ENCODE results near the gene HEPACAM2. TPM values are rescaled to one million over a fixed set of nuclear protein-coding genes. Genes with fewer than 3 reads are reported as not detected.

The HEPACAM2 gene
- total RNA-seq, 1 donor from 2014 or later = not detected

DNA sequence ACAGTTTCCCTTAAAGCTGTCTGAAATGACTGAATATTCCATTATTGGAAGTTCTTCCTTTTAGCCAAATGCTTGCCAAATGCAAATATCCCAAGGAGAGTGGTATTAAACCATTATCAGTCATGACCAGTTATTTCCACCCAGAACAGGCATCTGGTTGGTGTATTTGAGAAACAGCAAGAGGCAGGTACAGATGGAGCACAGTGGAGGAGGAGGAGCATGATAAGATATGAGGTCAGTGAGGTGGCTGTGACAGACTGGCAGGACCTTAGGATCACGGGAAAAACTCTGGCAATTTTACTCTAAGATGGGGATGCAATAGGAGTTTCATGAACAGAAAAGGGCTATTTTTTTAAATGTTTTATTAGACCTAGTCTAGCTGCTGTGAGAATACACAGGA is 6.4 kb downstream of the HEPACAM2 start:
- Histone ChIP-seq H3K36me3 (no peaks in the 10 kb centered on the region), H3K4me3 (no peak overlapping the region), H3K27me3 (no peaks in the 10 kb centered on the region), H3K9me3 (no peaks in the 10 kb centered on the region), H3K27ac (no peak overlapping the region), H3K4me1 (no peaks in the 10 kb centered on the region)
- intact Hi-C loops (cut with DNase I) = loop anchor here (10.0 kb wide), 1 partner anchor 625 kb away; the partner anchor contains the start of gene FAM133B
- DNase-seq (ENCODE audit: low spot score in 2 of 2) = no peak
- TF ChIP-seq, protein P1, sequence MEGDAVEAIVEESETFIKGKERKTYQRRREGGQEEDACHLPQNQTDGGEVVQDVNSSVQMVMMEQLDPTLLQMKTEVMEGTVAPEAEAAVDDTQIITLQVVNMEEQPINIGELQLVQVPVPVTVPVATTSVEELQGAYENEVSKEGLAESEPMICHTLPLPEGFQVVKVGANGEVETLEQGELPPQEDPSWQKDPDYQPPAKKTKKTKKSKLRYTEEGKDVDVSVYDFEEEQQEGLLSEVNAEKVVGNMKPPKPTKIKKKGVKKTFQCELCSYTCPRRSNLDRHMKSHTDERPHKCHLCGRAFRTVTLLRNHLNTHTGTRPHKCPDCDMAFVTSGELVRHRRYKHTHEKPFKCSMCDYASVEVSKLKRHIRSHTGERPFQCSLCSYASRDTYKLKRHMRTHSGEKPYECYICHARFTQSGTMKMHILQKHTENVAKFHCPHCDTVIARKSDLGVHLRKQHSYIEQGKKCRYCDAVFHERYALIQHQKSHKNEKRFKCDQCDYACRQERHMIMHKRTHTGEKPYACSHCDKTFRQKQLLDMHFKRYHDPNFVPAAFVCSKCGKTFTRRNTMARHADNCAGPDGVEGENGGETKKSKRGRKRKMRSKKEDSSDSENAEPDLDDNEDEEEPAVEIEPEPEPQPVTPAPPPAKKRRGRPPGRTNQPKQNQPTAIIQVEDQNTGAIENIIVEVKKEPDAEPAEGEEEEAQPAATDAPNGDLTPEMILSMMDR (IDR thresholded peaks at IDR 0.05) = no peak

DNA sequence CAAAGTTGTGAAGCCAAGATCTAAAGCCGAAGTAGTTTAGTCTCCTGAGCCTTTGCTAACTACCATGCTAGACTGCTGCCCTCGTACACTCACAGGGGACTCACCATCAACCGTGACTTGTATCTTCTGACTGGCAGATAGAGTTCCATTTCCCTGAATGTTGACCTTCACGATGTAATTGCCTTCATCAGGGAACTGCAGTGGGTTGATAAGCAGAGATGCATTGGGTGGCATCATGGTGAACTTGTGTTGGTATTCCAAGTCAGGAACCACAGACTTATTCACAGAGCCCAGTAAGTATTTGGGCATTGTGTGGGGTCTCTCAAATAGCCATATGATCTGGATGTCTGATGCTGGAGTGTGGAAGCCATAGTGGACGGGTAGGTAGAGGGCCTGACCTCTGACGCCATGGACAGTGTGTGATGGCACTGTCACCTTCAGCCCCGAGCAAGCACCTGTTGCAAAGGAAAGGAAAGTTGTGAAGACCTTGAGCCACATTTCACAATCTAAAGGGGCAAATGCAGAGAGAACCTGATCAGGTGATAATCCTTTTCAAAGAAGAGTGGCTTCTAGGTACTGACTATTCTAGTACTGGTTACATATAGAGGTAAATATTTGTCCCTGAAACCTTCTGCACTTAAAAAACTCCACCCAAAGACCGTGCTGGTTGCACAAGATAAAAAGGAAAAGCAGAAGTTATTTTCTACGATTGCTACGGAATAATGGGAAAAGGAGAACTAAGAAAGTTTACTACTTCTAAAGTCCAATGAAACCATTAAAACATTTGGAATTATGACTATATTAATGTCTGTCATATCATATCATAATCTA is 7.1 kb downstream of the HEPACAM2 start:
- no peaks in the 10 kb centered on the region for H3K4me1 ChIP-seq
- DNase-seq (ENCODE audit: low spot score in 2 of 2) = no peak
- no peaks in the 10 kb centered on the region for H3K9me3 ChIP-seq
- H3K36me3 ChIP-seq = no peaks in the 10 kb centered on the region
- TF ChIP-seq, protein P1 (IDR thresholded peaks at IDR 0.05) = no peak
- intact Hi-C loops (cut with DNase I) = no loop called here
- no peak overlapping the region for H3K4me3 ChIP-seq
- no peaks in the 10 kb centered on the region for H3K27me3 ChIP-seq
- no peak overlapping the region for H3K27ac ChIP-seq

DNA sequence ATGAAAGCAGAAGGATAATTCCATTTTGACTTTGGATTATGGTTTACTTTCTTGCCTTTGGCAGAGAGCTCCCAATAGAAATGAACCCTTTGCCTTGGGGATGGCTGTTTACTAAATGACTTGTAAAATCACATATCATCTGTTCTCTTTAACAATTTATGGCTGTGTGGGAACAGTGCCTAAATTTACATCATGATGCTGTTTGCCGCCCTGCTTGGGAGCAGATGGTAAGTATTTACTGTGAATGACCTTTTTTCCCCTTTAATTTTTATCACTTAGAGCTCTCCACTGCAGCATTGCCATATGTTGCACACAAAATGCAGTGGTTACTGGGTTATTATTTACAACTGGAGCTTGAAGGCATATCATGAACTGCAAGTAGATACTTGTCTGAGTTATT is 13.4 kb downstream of the HEPACAM2 start:
- Histone ChIP-seq H3K4me1 (no peaks in the 10 kb centered on the region), H3K9me3 (no peaks in the 10 kb centered on the region), H3K27ac (no peak overlapping the region), H3K4me3 (no peak overlapping the region), H3K27me3 (no peaks in the 10 kb centered on the region), H3K36me3 (no peaks in the 10 kb centered on the region)
- no peak for DNase-seq (ENCODE audit: low spot score in 2 of 2)
- intact Hi-C loops (cut with DNase I) = no loop called here
- TF ChIP-seq, protein P1 (IDR thresholded peaks at IDR 0.05) = no peak

DNA sequence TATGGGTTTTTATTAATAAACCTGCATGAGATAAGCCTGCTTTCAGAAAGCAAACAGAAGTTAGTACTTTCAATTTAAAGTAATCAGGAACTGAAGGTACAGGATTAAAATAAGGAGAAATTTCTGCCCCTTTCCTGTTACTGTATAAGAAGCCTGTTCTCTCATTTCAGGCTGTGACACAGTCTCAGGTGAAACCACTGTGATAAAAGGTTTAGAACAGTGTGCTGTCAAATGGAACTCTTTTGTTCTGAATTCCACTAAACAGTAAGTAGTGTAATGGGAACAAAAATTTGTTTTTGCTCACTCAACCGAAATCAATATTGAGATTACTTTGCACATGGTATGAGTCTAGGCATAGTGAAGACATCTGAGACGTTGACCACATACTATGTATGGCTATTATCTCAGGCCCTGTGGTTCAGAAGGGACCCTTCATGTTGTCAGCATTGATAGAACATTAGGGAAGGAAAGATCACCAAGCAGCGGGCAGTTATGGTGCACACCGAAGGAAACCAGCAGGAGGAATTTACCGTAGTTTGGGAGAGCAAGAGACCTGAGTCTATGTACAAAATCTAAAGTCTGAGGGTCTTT is 14.9 kb downstream of the HEPACAM2 start:
- TF ChIP-seq, protein P1 (IDR thresholded peaks at IDR 0.05) = no peak

DNA sequence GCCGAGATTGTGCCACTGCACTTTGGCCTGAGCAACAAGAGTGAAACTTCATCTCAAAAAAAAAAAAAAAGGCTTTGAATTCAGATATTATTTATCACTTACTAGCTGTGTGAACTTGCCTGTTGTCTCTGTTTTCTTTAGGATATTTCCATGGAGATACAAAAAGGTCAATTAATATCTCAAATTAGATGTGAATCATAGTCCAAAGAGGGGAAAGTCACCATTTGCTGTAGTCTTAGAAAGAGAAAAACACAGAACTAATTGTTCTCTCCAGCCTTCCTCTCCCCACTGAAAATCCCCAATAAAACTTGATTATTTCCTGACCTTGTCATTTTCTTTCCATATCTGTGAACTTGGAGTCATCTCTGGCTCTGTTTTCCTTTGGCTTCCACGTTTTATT is 21.2 kb downstream of the HEPACAM2 start:
- H3K4me3 ChIP-seq = no peak overlapping the region
- H3K9me3 ChIP-seq = no peaks in the 10 kb centered on the region
- DNase-seq (ENCODE audit: low spot score in 2 of 2) = no peak
- TF ChIP-seq, protein P1 (IDR thresholded peaks at IDR 0.05) = no peak
- no peak overlapping the region for H3K27ac ChIP-seq
- intact Hi-C loops (cut with DNase I) = no loop called here
- H3K4me1 ChIP-seq = no peaks in the 10 kb centered on the region
- no peaks in the 10 kb centered on the region for H3K36me3 ChIP-seq
- H3K27me3 ChIP-seq = no peaks in the 10 kb centered on the region

More for the DNA sequence above, 14.9 kb downstream of the HEPACAM2 start:
- Histone ChIP-seq H3K9me3 (no peaks in the 10 kb centered on the region), H3K36me3 (no peaks in the 10 kb centered on the region), H3K27me3 (no peaks in the 10 kb centered on the region), H3K4me3 (no peak overlapping the region), H3K4me1 (no peaks in the 10 kb centered on the region), H3K27ac (no peak overlapping the region)
- no peak for DNase-seq (ENCODE audit: low spot score in 2 of 2)
- intact Hi-C loops (cut with DNase I) = no loop called here
